HepG2 (cell line): ENCODE measurements around the gene NDUFS2. TPM values are rescaled to one million over a fixed set of nuclear protein-coding genes. Genes with fewer than 3 reads are reported as not detected.
A peak's percentile ranks its signal among the peaks of the same experiment; 100 is the strongest.

Experiments
- HOXA9 ChIP-seq: sonication (generic); formaldehyde crosslinking; IDR thresholded peaks from 2 replicates; pipeline ENCODE4 v1.8.1; 2022; ENCODE audit warnings: missing genetic modification reagents, mild to moderate bottlenecking, moderate library complexity, borderline replicate concordance
- LCORL ChIP-seq, 2 experiments: fragments of 450-650 bp in 1 of 2; sonication (generic) in 1 of 2; formaldehyde crosslinking in 1 of 2; IDR thresholded peaks; 2 replicates each; pipeline versions ENCODE4 v1.5.0 to v1.6.1; 2017 to 2020; ENCODE audit warnings: antibody characterized with exemption in 1 of 2, missing genetic modification reagents in 1 of 2
- MAFK ChIP-seq, 2 experiments: IDR thresholded peaks in 1 of 2; conservative IDR thresholded peaks in 1 of 2; 2 replicates each; pipeline ENCODE4 v1.6.1; 2011; ENCODE audit warnings: improper control_type of control experiment in 2 of 2, low read length in 2 of 2
- PHF20 ChIP-seq: sonication (generic); formaldehyde crosslinking; IDR thresholded peaks from 2 replicates; pipeline ENCODE4 v1.5.0; 2020; ENCODE audit warnings: mild to moderate bottlenecking, missing genetic modification reagents
- ZBTB21 ChIP-seq: sonication (generic); formaldehyde crosslinking; IDR thresholded peaks from 2 replicates; pipeline ENCODE4 v1.4.0; 2020; ENCODE audit warnings: missing genetic modification reagents
- polyA plus RNA-seq, 8 experiments: library from polyadenylated mRNA; depleted of rRNA in 3 of 8; stranded (reverse) in 7 of 8; unstranded in 1 of 8; fragments of >200 nt; fragmentation: Illumina TruSeq in 4 of 8; extraction: Trizol in 4 of 8; gene quantifications; 2 replicates each; pipeline versions ENCODE4 v1.2.1 to v1.2.3, GENCODE V29; 2011 to 2016; ENCODE audit warnings: low read depth in 4 of 8, missing spikeins in 1 of 8, mixed read lengths in 1 of 8; ENCODE audit not compliant: insufficient read depth in 1 of 8
- total RNA-seq, 5 experiments: library from RNA; depleted of rRNA; stranded (reverse); fragments of >200 nt; fragmentation: Illumina TruSeq; extraction: Trizol; gene quantifications; 2 replicates each; pipeline ENCODE4 v1.2.3, GENCODE V29; 2016; ENCODE audit warnings: low read depth in 1 of 5
- TF ChIP-seq, protein P1 (sequence below): sonication (generic); formaldehyde crosslinking; IDR thresholded peaks from 2 replicates; pipeline ENCODE4 v1.5.1; 2020; ENCODE audit warnings: mild to moderate bottlenecking, missing genetic modification reagents
- TF ChIP-seq, protein P2 (sequence below): sonication (generic); formaldehyde crosslinking; IDR thresholded peaks from 2 replicates; pipeline ENCODE4 v1.4.0; 2020; ENCODE audit warnings: mild to moderate bottlenecking, missing genetic modification reagents, borderline replicate concordance

Gene NDUFS2
- total and polyA plus RNA-seq, 2 of the 13 experiments (the other 11 are each of a cell fraction or from before 2014, with no cell fraction given): 89.9 to 118 TPM

DNA sequence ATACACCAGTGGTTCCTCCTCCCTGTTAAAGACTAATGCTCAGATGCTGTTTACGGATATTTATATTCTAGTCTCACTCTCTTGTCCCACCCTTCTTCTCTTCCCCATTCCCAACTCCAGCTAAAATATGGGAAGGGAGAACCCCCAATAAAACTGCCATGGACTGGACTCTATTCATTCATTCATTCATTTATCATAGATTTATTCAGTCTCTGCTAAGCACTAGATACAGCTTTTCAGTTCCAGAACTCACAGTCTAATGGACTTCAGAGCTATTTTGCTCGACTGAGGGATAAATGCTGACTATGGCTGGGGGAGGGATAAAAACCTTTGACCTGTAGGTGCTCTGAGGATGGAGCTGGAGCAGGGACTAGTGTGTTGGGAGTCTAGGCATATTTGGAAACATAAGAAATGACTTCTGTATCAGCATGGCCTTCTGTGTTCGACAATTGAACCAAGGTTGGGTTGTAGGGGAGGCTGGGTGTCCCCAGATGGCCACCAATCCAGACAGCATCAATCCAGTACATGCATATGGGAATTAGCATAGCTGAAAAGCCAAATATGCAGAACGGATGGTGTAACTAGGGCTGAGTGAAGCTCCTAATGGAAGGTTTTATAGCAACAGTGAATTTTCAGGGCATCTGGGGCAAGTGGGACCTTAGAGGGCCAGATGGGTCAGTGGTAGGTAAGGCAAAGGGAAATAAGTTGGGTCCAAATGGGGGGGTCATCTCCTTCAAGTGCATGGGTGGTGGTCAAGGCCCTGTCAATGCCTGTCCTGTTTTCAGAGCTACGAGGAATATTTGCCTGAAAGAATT is 17.1 kb downstream of the NDUFS2 start (continued):
- TF ChIP-seq, protein P1, sequence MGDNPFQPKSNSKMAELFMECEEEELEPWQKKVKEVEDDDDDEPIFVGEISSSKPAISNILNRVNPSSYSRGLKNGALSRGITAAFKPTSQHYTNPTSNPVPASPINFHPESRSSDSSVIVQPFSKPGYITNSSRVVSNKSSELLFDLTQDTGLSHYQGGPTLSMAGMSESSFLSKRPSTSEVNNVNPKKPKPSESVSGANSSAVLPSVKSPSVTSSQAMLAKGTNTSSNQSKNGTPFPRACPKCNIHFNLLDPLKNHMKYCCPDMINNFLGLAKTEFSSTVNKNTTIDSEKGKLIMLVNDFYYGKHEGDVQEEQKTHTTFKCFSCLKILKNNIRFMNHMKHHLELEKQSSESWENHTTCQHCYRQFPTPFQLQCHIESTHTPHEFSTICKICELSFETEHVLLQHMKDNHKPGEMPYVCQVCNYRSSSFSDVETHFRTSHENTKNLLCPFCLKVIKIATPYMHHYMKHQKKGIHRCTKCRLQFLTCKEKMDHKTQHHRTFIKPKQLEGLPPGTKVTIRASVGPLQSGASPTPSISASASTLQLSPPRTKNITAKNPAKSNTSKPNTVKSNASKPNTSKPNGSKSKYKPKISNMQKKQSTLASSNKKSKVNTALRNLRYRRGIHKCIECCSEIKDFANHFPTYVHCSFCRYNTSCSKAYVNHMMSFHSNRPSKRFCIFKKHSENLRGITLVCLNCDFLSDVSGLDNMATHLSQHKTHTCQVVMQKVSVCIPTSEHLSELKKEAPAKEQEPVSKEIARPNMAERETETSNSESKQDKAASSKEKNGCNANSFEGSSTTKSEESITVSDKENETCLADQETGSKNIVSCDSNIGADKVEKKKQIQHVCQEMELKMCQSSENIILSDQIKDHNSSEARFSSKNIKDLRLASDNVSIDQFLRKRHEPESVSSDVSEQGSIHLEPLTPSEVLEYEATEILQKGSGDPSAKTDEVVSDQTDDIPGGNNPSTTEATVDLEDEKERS (CRISPR knock-in tag): no peak
- TF ChIP-seq ZBTB21 (no peak), HOXA9 (peak; percentile 52; the same call in 1 of the 2 replicates), MAFK (conservative IDR thresholded peaks at IDR 0.05 in 1 of 2, IDR thresholded peaks at IDR 0.05 in 1 of 2; ENCODE audit: low read length in 2 of 2) (peak; percentile 45; a peak in 3 of 4 replicates), LCORL (IDR thresholded peaks at IDR 0.05) (no peak), LCORL (CRISPR knock-in tag; IDR thresholded peaks at IDR 0.05) (no peak), PHF20 (CRISPR knock-in tag) (no peak)
- TF ChIP-seq, protein P2, sequence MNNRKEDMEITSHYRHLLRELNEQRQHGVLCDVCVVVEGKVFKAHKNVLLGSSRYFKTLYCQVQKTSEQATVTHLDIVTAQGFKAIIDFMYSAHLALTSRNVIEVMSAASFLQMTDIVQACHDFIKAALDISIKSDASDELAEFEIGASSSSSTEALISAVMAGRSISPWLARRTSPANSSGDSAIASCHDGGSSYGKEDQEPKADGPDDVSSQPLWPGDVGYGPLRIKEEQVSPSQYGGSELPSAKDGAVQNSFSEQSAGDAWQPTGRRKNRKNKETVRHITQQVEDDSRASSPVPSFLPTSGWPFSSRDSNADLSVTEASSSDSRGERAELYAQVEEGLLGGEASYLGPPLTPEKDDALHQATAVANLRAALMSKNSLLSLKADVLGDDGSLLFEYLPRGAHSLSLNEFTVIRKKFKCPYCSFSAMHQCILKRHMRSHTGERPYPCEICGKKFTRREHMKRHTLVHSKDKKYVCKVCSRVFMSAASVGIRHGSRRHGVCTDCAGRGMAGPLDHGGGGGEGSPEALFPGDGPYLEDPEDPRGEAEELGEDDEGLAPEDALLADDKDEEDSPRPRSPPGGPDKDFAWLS: 0 out of 2 replicates have a peak, but pooled peaks have one; percentile 36
